Erythroblast (primary cell): Measurements from ENCODE around the gene ARHGEF25.

Experiments
- GATA1 ChIP-seq: IDR thresholded peaks from 2 replicates; pipeline ENCODE4 v1.6.1; 2011; ENCODE audit warnings: low read depth, mild to moderate bottlenecking, control low read depth, low read length, moderate library complexity
- POLR2A ChIP-seq: IDR thresholded peaks from 2 replicates; pipeline ENCODE4 v1.6.1; 2011; ENCODE audit warnings: mild to moderate bottlenecking, low read length

GRCh38 chr12:57616383-57617101 is 5.3 kb downstream of the ARHGEF25 start:
- TF ChIP-seq POLR2A = no peak
- TF ChIP-seq GATA1 = no peak
